HG03520 (cell line): ENCODE measurements around the gene DOCK1.
"Not testable (repeated sequence)": the region's sequence is repeated elsewhere in the genome, so short reads cannot be mapped to it uniquely, and the experiment has no call there.

Source experiments
- ATAC-seq: cut with Tn5 transposase; IDR thresholded peaks from one replicate; pipeline ENCODE4 v1.9.1; 2021; ENCODE audit warnings: mild to moderate bottlenecking, moderate library complexity; ENCODE audit not compliant: unreplicated experiment

Gene DOCK1

GRCh38 chr10:126902157-126902556 lies 3.1 kb upstream of the DOCK1 start:
- no peak for ATAC-seq

- ATAC-seq, result no peak
Observed at GRCh38 chr10:126903656-126904360, 1.4 kb upstream of the DOCK1 start.

GRCh38 chr10:126904516-126904817 lies 761 bp upstream of the DOCK1 start:
- no peak for ATAC-seq

GRCh38 chr10:126905776-126906703 lies 812 bp downstream of the DOCK1 start:
- no peak for ATAC-seq

GRCh38 chr10:126906704-126907422 lies 1.6 kb downstream of the DOCK1 start:
- no peak for ATAC-seq

GRCh38 chr10:126907423-126907970 lies 2.3 kb downstream of the DOCK1 start:
- ATAC-seq, result no peak

- no peak for ATAC-seq
Observed at GRCh38 chr10:126908225-126908624, 3.0 kb downstream of the DOCK1 start.

- ATAC-seq, result no peak
Observed at GRCh38 chr10:126908729-126909128, 3.5 kb downstream of the DOCK1 start.

- no peak for ATAC-seq
Observed at GRCh38 chr10:126909147-126909546, 3.9 kb downstream of the DOCK1 start.

GRCh38 chr10:126910196-126910595 lies 5.0 kb downstream of the DOCK1 start:
- no peak for ATAC-seq

- no peak for ATAC-seq
Observed at GRCh38 chr10:126910798-126911197, 5.6 kb downstream of the DOCK1 start.

- no peak for ATAC-seq
Observed at GRCh38 chr10:126911301-126911700, 6.1 kb downstream of the DOCK1 start.

GRCh38 chr10:126913316-126913715 lies 8.1 kb downstream of the DOCK1 start:
- ATAC-seq, result no peak

GRCh38 chr10:126914561-126914960 lies 9.3 kb downstream of the DOCK1 start:
- no peak for ATAC-seq

GRCh38 chr10:126916952-126917351 lies 11.7 kb downstream of the DOCK1 start:
- ATAC-seq, result not testable (repeated sequence)

- no peak for ATAC-seq
Observed at GRCh38 chr10:126917375-126917774, 12.1 kb downstream of the DOCK1 start.

GRCh38 chr10:126917975-126918908 lies 13.0 kb downstream of the DOCK1 start:
- no peak for ATAC-seq

- ATAC-seq, result no peak
Observed at GRCh38 chr10:126919426-126919825, 14.2 kb downstream of the DOCK1 start.

- ATAC-seq, result no peak
Observed at GRCh38 chr10:126921162-126921561, 15.9 kb downstream of the DOCK1 start.

- ATAC-seq, result no peak
Observed at GRCh38 chr10:126921974-126922525, 16.8 kb downstream of the DOCK1 start.
